ENCODE data around the gene NECAB3. TPM values are rescaled to one million over a fixed set of nuclear protein-coding genes. Genes with fewer than 3 reads are reported as not detected.

Gene NECAB3
- total and polyA plus RNA-seq, 4 experiments from 2014 or later = 2.0 to 23.4 (median 12.9) TPM

DNA sequence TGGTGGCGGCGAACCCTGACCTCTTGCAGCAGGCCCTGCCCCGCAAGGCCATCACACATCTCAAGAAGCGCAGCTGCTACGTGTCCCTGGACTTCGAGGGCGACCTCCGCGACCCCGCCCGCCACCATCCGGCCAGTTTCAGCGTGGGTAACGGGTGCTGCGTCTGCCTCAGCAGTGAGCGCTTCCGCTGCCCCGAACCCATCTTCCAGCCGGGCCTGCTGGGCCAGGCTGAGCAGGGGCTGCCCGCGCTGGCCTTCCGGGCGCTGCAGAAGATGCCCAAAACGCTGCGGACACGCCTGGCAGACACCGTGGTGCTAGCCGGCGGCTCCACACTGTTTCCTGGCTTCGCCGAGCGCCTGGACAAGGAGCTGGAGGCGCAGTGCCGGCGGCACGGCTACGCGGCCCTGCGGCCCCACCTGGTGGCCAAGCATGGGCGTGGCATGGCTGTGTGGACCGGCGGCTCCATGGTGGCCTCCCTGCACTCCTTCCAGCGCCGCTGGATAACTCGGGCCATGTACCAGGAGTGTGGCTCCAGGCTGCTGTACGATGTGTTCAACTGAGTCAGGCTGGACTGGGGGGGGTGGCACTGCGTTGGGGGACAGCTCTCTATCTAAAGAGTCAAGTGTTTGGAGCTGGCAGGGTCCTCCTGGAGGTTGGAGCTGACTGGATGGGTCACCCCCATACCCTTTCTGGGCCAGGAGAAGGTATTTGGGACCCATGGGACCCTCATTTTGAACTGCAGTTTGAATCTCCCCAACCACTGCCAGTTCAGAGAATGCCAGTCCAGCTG lies 6.4 kb downstream of the NECAB3 start:
- peak overlapping the region; percentile 47 for H3K4me3 ChIP-seq (ENCODE audit: low read length in 2 of 2)
- no peaks in the 10 kb centered on the region for H3K36me3 ChIP-seq (ENCODE audit: insufficient read depth, low read length)
- Mint-ChIP-seq H3K36me3 (peaks cover 0 to 3% of the 10 kb centered on the region in 2 donors), H3K9me3 (no peaks in the 10 kb centered on the region), H3K27ac (peak overlapping the region; percentile 42 to 89 (median 62)), H3K27me3 (no peaks in the 10 kb centered on the region), H3K4me1 (peaks cover 20 to 71% (median 38%) of the 10 kb centered on the region in 4 donors), H3K4me3 (peak overlapping the region; percentile 74 to 98 (median 80))
- POLR2A ChIA-PET (ENCODE audit: partially characterized antibody) = interaction anchor here (0.6 to 9.7 kb wide), 22 partner anchors 11 to 445 kb away, joined by 3 to 122 read pairs (median 6); partner anchors contain the start of genes CBFA2T2, CDK5RAP1, EIF2S2 and PXMP4
- H3K27me3 ChIP-seq (ENCODE audit: insufficient read depth, low read length) = no peaks in the 10 kb centered on the region
- no peaks in the 10 kb centered on the region for H3K9me3 ChIP-seq (ENCODE audit: control insufficient read depth in 1 of 2, low read length in 2 of 2)
- intact Hi-C loops (cut with micrococcal nuclease) = loop anchor here (1.0 to 2.0 kb wide), 5 partner anchors 15 to 267 kb away; partner anchors contain the start of genes CDK5RAP1 and ZNF341
- DNase-seq = peak; percentile 66 to 83 (median 76)
- H3K27ac ChIP-seq (ENCODE audit: low read depth, low read length) = peak overlapping the region; percentile 60
- CTCF ChIA-PET (ENCODE audit: partially characterized antibody) = interaction anchor here (0.7 to 8.6 kb wide), 35 partner anchors 13 to 266 kb away, joined by 3 to 88 read pairs (median 4); partner anchors contain the start of genes CBFA2T2, CDK5RAP1, CHMP4B and PXMP4
- peaks cover 40% of the 10 kb centered on the region for H3K4me1 ChIP-seq (ENCODE audit: insufficient read depth, low read length)

- Mint-ChIP-seq H3K9me3 (no peaks in the 10 kb centered on the region), H3K27ac (peak overlapping the region; percentile 42 to 87 (median 62)), H3K4me3 (peak overlapping the region; percentile 74 to 98 (median 80)), H3K4me1 (peaks cover 23 to 69% (median 40%) of the 10 kb centered on the region in 4 donors), H3K27me3 (no peaks in the 10 kb centered on the region), H3K36me3 (peaks cover 0 to 3% of the 10 kb centered on the region in 2 donors)
- peak in 4 of 5 donors; percentile 34 to 59 (median 44) for DNase-seq
- intact Hi-C loops (cut with micrococcal nuclease) = loop anchor here (2.0 kb wide), 4 partner anchors 14 to 266 kb away; partner anchors contain the start of genes CDK5RAP1 and ZNF341
- H3K27me3 ChIP-seq (ENCODE audit: insufficient read depth, low read length) = no peaks in the 10 kb centered on the region
- ChIA-PET CTCF (ENCODE audit: partially characterized antibody) (interaction anchor here (0.6 to 8.6 kb wide), 31 partner anchors 13 to 266 kb away, joined by 3 to 88 read pairs (median 5); partner anchors contain the start of genes CBFA2T2, CDK5RAP1, CHMP4B and PXMP4), POLR2A (ENCODE audit: partially characterized antibody) (interaction anchor here (0.6 to 9.7 kb wide), 23 partner anchors 8 to 445 kb away, joined by 3 to 122 read pairs (median 5); partner anchors contain the start of genes CBFA2T2, CDK5RAP1, EIF2S2 and PXMP4)
- H3K36me3 ChIP-seq (ENCODE audit: insufficient read depth, low read length) = no peaks in the 10 kb centered on the region
- no peaks in the 10 kb centered on the region for H3K9me3 ChIP-seq (ENCODE audit: control insufficient read depth in 1 of 2, low read length in 2 of 2)
- peaks cover 41% of the 10 kb centered on the region for H3K4me1 ChIP-seq (ENCODE audit: insufficient read depth, low read length)
- H3K27ac ChIP-seq (ENCODE audit: low read depth, low read length) = peak overlapping the region; percentile 60
- peak overlapping the region; percentile 47 for H3K4me3 ChIP-seq (ENCODE audit: low read length in 2 of 2)
Observed at GRCh38 chr20:33667245-33667675, 7.0 kb downstream of the NECAB3 start.

- Mint-ChIP-seq H3K36me3 (peaks cover 0 to 3% of the 10 kb centered on the region in 2 donors), H3K27ac (peak within 1 kb of the TSS; percentile 95 to 99 (median 97)), H3K4me1 (peaks cover 20 to 71% (median 36%) of the 10 kb centered on the region in 4 donors), H3K4me3 (peak within 1 kb of the TSS; percentile 95 to 98 (median 97)), H3K9me3 (no peaks in the 10 kb centered on the region), H3K27me3 (no peaks in the 10 kb centered on the region)
- peak within 1 kb of the TSS; percentile 60 for H3K27ac ChIP-seq (ENCODE audit: low read depth, low read length)
- H3K36me3 ChIP-seq (ENCODE audit: insufficient read depth, low read length) = no peaks in the 10 kb centered on the region
- peak within 1 kb of the TSS; percentile 47 to 52 for H3K4me3 ChIP-seq (ENCODE audit: low read length in 2 of 2)
- ChIA-PET POLR2A (ENCODE audit: partially characterized antibody) (interaction anchor here (0.6 to 9.7 kb wide), 19 partner anchors 9 to 446 kb away, joined by 3 to 122 read pairs (median 6); partner anchors contain the start of genes CBFA2T2, CDK5RAP1, EIF2S2 and PXMP4), CTCF (ENCODE audit: partially characterized antibody) (interaction anchor here (0.6 to 8.6 kb wide), 21 partner anchors 13 to 265 kb away, joined by 3 to 88 read pairs (median 5); partner anchors contain the start of genes CBFA2T2 and PXMP4)
- DNase-seq = peak; percentile 65 to 85 (median 66)
- no peaks in the 10 kb centered on the region for H3K27me3 ChIP-seq (ENCODE audit: insufficient read depth, low read length)
- no peaks in the 10 kb centered on the region for H3K9me3 ChIP-seq (ENCODE audit: control insufficient read depth in 1 of 2, low read length in 2 of 2)
- intact Hi-C loops (cut with micrococcal nuclease) = loop anchor here (1.0 to 2.0 kb wide), 6 partner anchors 14 to 266 kb away; partner anchors contain the start of genes CBFA2T2, CDK5RAP1 and ZNF341
- H3K4me1 ChIP-seq (ENCODE audit: insufficient read depth, low read length) = peaks cover 41% of the 10 kb centered on the region
Observed at GRCh38 chr20:33666293-33667244, 7.7 kb downstream of the NECAB3 start, which contains the start of gene ACTL10. Gene ACTL10 (plus strand): TSS chr20:33666943. CDS start chr20:33667498, 555 bp downstream.

DNA sequence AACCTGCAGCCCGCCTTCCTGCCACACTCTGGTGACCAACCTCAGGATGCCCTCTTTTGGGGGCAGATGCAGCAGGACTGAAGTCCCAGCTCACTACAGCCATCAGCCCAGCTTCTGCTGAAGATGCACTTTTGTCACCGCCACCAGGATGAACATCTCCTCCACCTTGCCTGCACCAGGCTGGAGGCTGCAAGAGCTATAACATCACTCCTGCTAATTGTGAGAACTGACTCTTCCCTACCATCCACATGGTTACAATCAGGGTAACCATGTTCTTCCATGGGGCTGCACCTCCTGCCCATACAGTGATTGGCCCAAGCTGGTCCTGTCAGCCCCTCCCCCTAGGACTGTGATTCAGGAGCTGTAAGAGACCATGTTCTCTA lies 9.5 kb downstream of the NECAB3 start:
- H3K9me3 ChIP-seq (ENCODE audit: control insufficient read depth in 1 of 2, low read length in 2 of 2) = no peaks in the 10 kb centered on the region
- no peaks in the 10 kb centered on the region for H3K27me3 ChIP-seq (ENCODE audit: insufficient read depth, low read length)
- CTCF ChIA-PET (ENCODE audit: partially characterized antibody) = interaction anchor here (0.7 to 8.6 kb wide), 7 partner anchors 11 to 210 kb away, joined by 3 to 88 read pairs (median 8); partner anchors contain the start of gene CBFA2T2
- H3K36me3 Mint-ChIP-seq = peaks cover 0 to 3% of the 10 kb centered on the region in 2 donors
- DNase-seq = no peak
- H3K4me1 ChIP-seq (ENCODE audit: insufficient read depth, low read length) = peaks cover 41% of the 10 kb centered on the region
- H3K36me3 ChIP-seq (ENCODE audit: insufficient read depth, low read length) = no peaks in the 10 kb centered on the region
- peak overlapping the region; percentile 82 for H3K27ac ChIP-seq (ENCODE audit: low read depth, low read length)
- no peaks in the 10 kb centered on the region for H3K9me3 Mint-ChIP-seq
- peak overlapping the region; percentile 89 to 97 (median 96) for H3K27ac Mint-ChIP-seq
- peaks cover 19 to 60% (median 34%) of the 10 kb centered on the region in 4 donors for H3K4me1 Mint-ChIP-seq
- no peak overlapping the region for H3K4me3 ChIP-seq (ENCODE audit: low read length in 2 of 2)
- intact Hi-C loops (cut with micrococcal nuclease) = no loop called here
- H3K4me3 Mint-ChIP-seq = peak overlapping the region; percentile 76 to 89 (median 84)
- POLR2A ChIA-PET (ENCODE audit: partially characterized antibody) = interaction anchor here (0.5 to 9.7 kb wide), 17 partner anchors 10 to 329 kb away, joined by 3 to 122 read pairs (median 15); partner anchors contain the start of genes CBFA2T2, CDK5RAP1, NECAB3 and PXMP4
- no peaks in the 10 kb centered on the region for H3K27me3 Mint-ChIP-seq

DNA sequence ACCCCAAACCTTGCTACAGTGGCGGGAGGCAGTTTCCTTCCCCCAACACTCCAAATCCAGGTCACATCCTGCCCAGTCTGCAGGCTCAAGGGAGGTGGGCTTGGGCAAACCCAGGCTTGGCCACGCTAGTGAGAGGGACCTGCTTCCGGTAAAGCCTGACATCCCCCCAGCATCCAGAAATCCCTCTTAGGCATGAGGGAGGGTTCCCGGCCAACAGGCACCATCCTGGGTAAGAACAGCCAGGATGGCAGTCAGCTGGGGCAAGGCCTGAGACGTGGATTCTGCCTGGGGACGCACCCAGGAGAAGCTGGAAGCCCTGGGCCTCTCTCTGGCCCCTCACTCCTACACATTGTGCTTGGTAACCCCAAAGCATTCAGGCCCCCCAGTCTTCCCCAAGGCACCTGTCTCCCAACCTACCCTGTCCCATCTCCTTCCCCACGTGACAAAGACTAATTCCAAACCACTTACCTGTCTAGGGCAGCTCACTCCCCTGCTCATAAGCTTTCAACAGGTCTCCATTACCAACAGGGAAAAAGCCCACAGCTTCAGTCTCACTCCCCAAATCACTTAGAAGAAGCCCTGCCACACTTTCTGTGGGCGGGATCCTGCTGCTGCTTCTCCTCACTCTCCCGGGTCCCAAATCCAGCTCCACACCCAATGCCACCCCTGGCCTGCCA lies 10.0 kb downstream of the NECAB3 start:
- H3K27me3 ChIP-seq (ENCODE audit: insufficient read depth, low read length) = no peaks in the 10 kb centered on the region
- POLR2A ChIA-PET (ENCODE audit: partially characterized antibody) = interaction anchor here (0.5 to 9.7 kb wide), 23 partner anchors 10 to 448 kb away, joined by 3 to 122 read pairs (median 5); partner anchors contain the start of genes CBFA2T2, CDK5RAP1, EIF2S2 and NECAB3
- peaks cover 19 to 58% (median 34%) of the 10 kb centered on the region in 4 donors for H3K4me1 Mint-ChIP-seq
- H3K27ac ChIP-seq (ENCODE audit: low read depth, low read length) = peak overlapping the region; percentile 82
- peaks cover 0 to 3% of the 10 kb centered on the region in 2 donors for H3K36me3 Mint-ChIP-seq
- H3K27me3 Mint-ChIP-seq = no peaks in the 10 kb centered on the region
- H3K9me3 ChIP-seq (ENCODE audit: control insufficient read depth in 1 of 2, low read length in 2 of 2) = no peaks in the 10 kb centered on the region
- CTCF ChIA-PET (ENCODE audit: partially characterized antibody) = interaction anchor here (0.7 to 8.6 kb wide), 7 partner anchors 10 to 210 kb away, joined by 3 to 88 read pairs (median 6); partner anchors contain the start of gene CBFA2T2
- H3K9me3 Mint-ChIP-seq = no peaks in the 10 kb centered on the region
- intact Hi-C loops (cut with micrococcal nuclease) = no loop called here
- peak overlapping the region; percentile 76 to 89 (median 85) for H3K4me3 Mint-ChIP-seq
- H3K4me1 ChIP-seq (ENCODE audit: insufficient read depth, low read length) = peaks cover 41% of the 10 kb centered on the region
- no peak for DNase-seq
- no peaks in the 10 kb centered on the region for H3K36me3 ChIP-seq (ENCODE audit: insufficient read depth, low read length)
- H3K27ac Mint-ChIP-seq = peak overlapping the region; percentile 89 to 97 (median 96)
- H3K4me3 ChIP-seq (ENCODE audit: low read length in 2 of 2) = peak overlapping the region; percentile 52 to 87

Data from CD4-positive, alpha-beta memory T cell (primary cell).